HL-60 (cell line): ENCODE results near the gene NRP1.

Experiments used
- DNase-seq, 2 experiments: peaks; one replicate each; pipeline ENCODE4 v3.0.0-alpha.2; 2010 to 2020; ENCODE audit warnings: low read depth in 1 of 2, low spot score in 1 of 2
- H3K27ac ChIP-seq: fragments of 250-450 bp; sonication (Bioruptor Pico); replicated peaks from 2 replicates; pipeline ENCODE4 v1.5.1; 2020; ENCODE audit warnings: mild to moderate bottlenecking, moderate library complexity
- H3K27me3 ChIP-seq: fragments of 250-450 bp; sonication (Bioruptor Pico); 2 replicates; pipeline ENCODE4 v1.5.1; 2021; ENCODE audit warnings: mild to moderate bottlenecking, moderate library complexity; ENCODE audit not compliant: insufficient read depth, poor library complexity, severe bottlenecking
- H3K4me3 ChIP-seq: replicated peaks from 2 replicates; pipeline ENCODE4 v1.5.1; 2011; ENCODE audit warnings: mild to moderate bottlenecking, control low read depth, low read length; ENCODE audit not compliant: insufficient read depth
- CTCF ChIP-seq: IDR thresholded peaks from one replicate; pipeline ENCODE4 v1.5.1; 2011; ENCODE audit warnings: low read length, control low read depth, inconsistent platforms; ENCODE audit not compliant: insufficient read depth
- GABPA ChIP-seq: IDR thresholded peaks from 2 replicates; pipeline ENCODE4 v1.6.1; 2012; ENCODE audit warnings: low read depth
- POLR2AphosphoS5 ChIP-seq: IDR thresholded peaks from 2 replicates; pipeline ENCODE4 v1.6.1; 2012; ENCODE audit warnings: low read depth
- REST ChIP-seq: IDR thresholded peaks from 2 replicates; pipeline ENCODE4 v1.6.1; 2012; ENCODE audit warnings: low read depth; ENCODE audit not compliant: insufficient replicate concordance
- SPI1 ChIP-seq: IDR thresholded peaks from 2 replicates; pipeline ENCODE4 v1.6.1; 2012; ENCODE audit warnings: low read depth, mild to moderate bottlenecking, borderline replicate concordance

The NRP1 gene

DNA sequence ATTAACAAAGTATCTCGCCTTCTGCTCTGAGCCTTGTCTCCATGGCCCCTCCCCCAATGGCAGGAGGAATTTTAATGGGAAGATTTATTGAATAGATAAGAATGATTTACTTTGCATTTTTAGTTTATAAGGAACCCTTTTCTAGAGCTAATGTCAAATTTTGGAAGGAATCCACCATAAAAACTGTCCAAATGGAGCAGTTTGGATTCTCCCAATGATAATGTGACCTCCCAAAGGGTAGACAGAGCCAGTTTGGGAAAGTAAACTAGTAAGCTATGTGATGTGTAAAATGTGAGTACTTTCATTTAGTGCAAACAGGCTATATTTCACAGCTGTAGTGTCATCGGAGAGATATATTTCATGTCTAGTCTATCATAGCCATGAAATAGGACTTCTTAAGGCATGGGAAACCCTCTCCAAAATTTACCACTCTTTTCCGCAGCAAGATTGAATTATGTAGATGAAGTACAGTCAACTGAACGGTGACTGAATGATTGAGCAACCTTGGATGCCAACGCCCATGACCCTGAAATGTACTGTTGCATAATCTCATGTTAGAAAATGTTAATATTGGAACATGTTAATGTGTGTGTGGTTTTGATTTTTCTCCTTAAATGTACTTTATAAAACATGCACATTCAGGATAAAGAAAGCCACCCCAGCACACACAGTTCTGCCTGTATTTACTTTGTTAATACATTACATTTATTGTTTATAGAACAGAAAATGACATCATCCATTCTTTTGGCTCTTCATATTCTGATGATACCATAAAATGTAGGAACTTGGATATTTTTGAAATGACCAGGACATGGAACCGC, 140.6 kb downstream of the NRP1 start:
- H3K27ac ChIP-seq: no peak overlapping the region

DNA sequence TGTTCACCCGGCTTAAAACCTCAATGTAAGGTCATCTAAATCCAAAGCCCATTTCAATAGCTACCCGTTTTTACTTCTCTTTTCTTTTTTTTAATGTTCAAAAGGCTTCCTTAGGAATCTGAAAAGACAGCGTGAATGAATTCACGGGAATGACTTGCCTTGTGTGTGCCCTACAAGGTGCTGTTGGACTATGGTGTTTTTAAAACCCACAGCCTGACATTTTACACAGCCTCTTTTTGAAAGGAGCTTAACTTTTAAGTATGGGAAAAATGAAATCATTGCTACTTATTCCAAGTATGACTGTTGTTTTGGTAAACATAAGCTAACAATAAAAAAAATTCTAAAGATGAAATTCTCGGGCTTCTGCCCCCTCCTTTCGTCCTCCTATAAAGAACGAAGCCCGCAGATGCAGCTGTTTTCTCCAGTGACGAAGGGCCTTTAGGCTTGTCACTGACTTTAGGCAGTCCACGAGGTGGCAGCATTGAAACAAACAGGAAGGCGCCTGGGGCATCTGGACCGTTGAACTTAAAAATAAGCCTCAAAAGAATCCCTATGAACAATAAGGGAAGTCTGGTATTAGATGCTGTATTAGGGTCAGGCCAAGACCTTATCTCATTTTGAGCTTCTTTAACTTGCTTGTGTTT, 141.3 kb downstream of the NRP1 start:
- TF ChIP-seq GABPA: no peak
- peak; percentile 42; the same call in 1 of the 2 replicates for TF ChIP-seq SPI1
- TF ChIP-seq CTCF: peak; percentile 49
- Histone ChIP-seq H3K27ac (no peak overlapping the region), H3K4me3 (no peak overlapping the region), H3K27me3 (no peaks in the 10 kb centered on the region)
- peak; percentile 47 to 71 for DNase-seq

More for the DNA sequence above, 140.6 kb downstream of the NRP1 start:
- peak in 1 of 2 experiments; percentile 23 for DNase-seq
- no peaks in the 10 kb centered on the region for H3K27me3 ChIP-seq
- no peak overlapping the region for H3K4me3 ChIP-seq
- TF ChIP-seq SPI1: no peak
- no peak for TF ChIP-seq POLR2AphosphoS5
- no peak for TF ChIP-seq CTCF
- no peak for TF ChIP-seq GABPA
- no peak for TF ChIP-seq REST

- Histone ChIP-seq H3K27me3 (no peaks in the 10 kb centered on the region), H3K4me3 (no peak overlapping the region), H3K27ac (no peak overlapping the region)
- no peak for TF ChIP-seq GABPA
- TF ChIP-seq CTCF: no peak
- no peak for TF ChIP-seq REST
- TF ChIP-seq SPI1: no peak
- TF ChIP-seq POLR2AphosphoS5: no peak
- no peak for DNase-seq
These were observed 142.3 kb downstream of the NRP1 start for GRCh38 chr10:33192190-33192589.
